Prostate gland (tissue), 2 donors: ENCODE measurements around the gene FXYD7.
"Not testable (repeated sequence)": the region's sequence is repeated elsewhere in the genome, so short reads cannot be mapped to it uniquely, and the experiment has no call there.

Experiments used
- CTCF ChIP-seq, 4 experiments: fragments of 200-600 bp in 2 of 4; fragments of 450-650 bp in 2 of 4; sonication (generic) in 2 of 4; IDR thresholded peaks; 1 replicate in 3 of 4; 2 replicates in 1 of 4; pipeline ENCODE4 v1.5.1; 2016 to 2019; ENCODE audit warnings: antibody characterized with exemption in 4 of 4, mild to moderate bottlenecking in 2 of 4, moderate library complexity in 2 of 4
- POLR2A ChIP-seq: fragments of 450-650 bp; IDR thresholded peaks from one replicate; pipeline ENCODE4 v1.6.1; 2016; ENCODE audit warnings: antibody characterized with exemption, mild to moderate bottlenecking

GRCh38 chr19:35153129-35153522 is 10.1 kb downstream of the FXYD7 start:
- not testable (repeated sequence) for TF ChIP-seq CTCF (IDR thresholded peaks at IDR 0.05); POLR2A
